ENCODE data around the gene SEPTIN6. TPM values are rescaled to one million over a fixed set of nuclear protein-coding genes. Genes with fewer than 3 reads are reported as not detected.
A peak's percentile ranks its signal among the peaks of the same experiment; 100 is the strongest.

SEPTIN6 gene
- total RNA-seq (100 to 1,000 TPM in 3 of 7 donors, 10 to 100 TPM in 4; 94.7 to 139 (median 99.8) TPM), polyA plus RNA-seq (10 to 100 TPM; 45.1 to 58.2 (median 50.8) TPM)
- long read RNA-seq, donor 1, full-length matches to known transcripts = 7 of 14 reads
- long read RNA-seq, donor 1, partial matches to known transcripts = 7 of 14 reads
- long read RNA-seq, donor 1, other reads (novel, unspliced or antisense) = 0 of 14 reads
- long read RNA-seq, donor 2, full-length matches to known transcripts = 10 of 15 reads
- long read RNA-seq, donor 2, partial matches to known transcripts = 5 of 15 reads
- long read RNA-seq, donor 2, other reads (novel, unspliced or antisense) = 0 of 15 reads

- Histone ChIP-seq H3K27ac (peak within 1 kb of the TSS; percentile 83 to 98 (median 91)), H3K4me1 (peaks cover 10 to 56% (median 24%) of the 10 kb centered on the region in 6 donors), H3K27me3 (replicated peaks in 1 of 7) (peaks cover 0 to 5% (median 0%) of the 10 kb centered on the region in 7 donors), H3K4me3 (peak within 1 kb of the TSS; percentile 67 to 96 (median 79)), H3K36me3 (no peaks in the 10 kb centered on the region), H3K9me3 (no peaks in the 10 kb centered on the region)
- intact Hi-C loops (cut with DNase I; ENCODE audit: low total_unique reads) = loop anchor here (10.0 kb wide), 1 partner anchor 79 kb away; no protein-coding TSS in a partner anchor
- DNase-seq = peak; percentile 95
- TF ChIP-seq POLR2A (IDR thresholded peaks at IDR 0.05) (peak; percentile 67 to 89 (median 78)), CTCF (IDR thresholded peaks at IDR 0.05 in 8 of 11, conservative IDR thresholded peaks at IDR 0.05 in 3 of 11) (peak in 9 of 11 experiments; percentile 13 to 52 (median 29)), POLR2AphosphoS5 (IDR thresholded peaks at IDR 0.05) (peak; percentile 96 to 99 (median 98))
- WGBS, 5 donors = 1 to 63% (median 23%) methylated on average over 2 to 59 of the region's 59 CpGs
Measured at GRCh38 chrX:119693040-119693995, at the start of gene SEPTIN6. TSS of gene SEPTIN6 (minus strand) at chrX:119693168. CDS start at chrX:119693105, 63 bp downstream.

GRCh38 chrX:119738742-119739141 lies 45.8 kb upstream of the SEPTIN6 start:
- no peaks in the 10 kb centered on the region for H3K36me3 ChIP-seq
- WGBS, 5 donors = 51 to 68% (median 60%) methylated on average over 3 to 5 of the region's 5 CpGs
- DNase-seq = peak; percentile 24
- no peak overlapping the region for H3K27ac ChIP-seq
- no peak overlapping the region for H3K4me3 ChIP-seq
- H3K9me3 ChIP-seq = no peaks in the 10 kb centered on the region
- TF ChIP-seq POLR2AphosphoS5 (IDR thresholded peaks at IDR 0.05) (no peak), CTCF (IDR thresholded peaks at IDR 0.05 in 8 of 11, conservative IDR thresholded peaks at IDR 0.05 in 3 of 11) (no peak), POLR2A (IDR thresholded peaks at IDR 0.05) (no peak)
- H3K27me3 ChIP-seq (replicated peaks in 1 of 7) = no peaks in the 10 kb centered on the region
- peaks cover 0 to 5% (median 0%) of the 10 kb centered on the region in 6 donors for H3K4me1 ChIP-seq
- intact Hi-C loops (cut with DNase I; ENCODE audit: low total_unique reads) = no loop called here

GRCh38 chrX:119736206-119736764 lies 43.3 kb upstream of the SEPTIN6 start:
- H3K9me3 ChIP-seq = no peaks in the 10 kb centered on the region
- H3K4me3 ChIP-seq = no peak overlapping the region
- no peaks in the 10 kb centered on the region for H3K27me3 ChIP-seq (replicated peaks in 1 of 7)
- no peak overlapping the region for H3K27ac ChIP-seq
- peaks cover 0 to 5% (median 0%) of the 10 kb centered on the region in 6 donors for H3K4me1 ChIP-seq
- H3K36me3 ChIP-seq = no peaks in the 10 kb centered on the region
- intact Hi-C loops (cut with DNase I; ENCODE audit: low total_unique reads) = no loop called here
- WGBS, 5 donors = 68 to 94% (median 84%) methylated on average over 10 to 12 of the region's 12 CpGs
- TF ChIP-seq CTCF (IDR thresholded peaks at IDR 0.05 in 8 of 11, conservative IDR thresholded peaks at IDR 0.05 in 3 of 11) = no peak
- TF ChIP-seq POLR2AphosphoS5 (IDR thresholded peaks at IDR 0.05) = no peak
- no peak for TF ChIP-seq POLR2A (IDR thresholded peaks at IDR 0.05)
- DNase-seq = peak; percentile 19
